ENCODE results near the gene SF1.

The SF1 gene

DNA sequence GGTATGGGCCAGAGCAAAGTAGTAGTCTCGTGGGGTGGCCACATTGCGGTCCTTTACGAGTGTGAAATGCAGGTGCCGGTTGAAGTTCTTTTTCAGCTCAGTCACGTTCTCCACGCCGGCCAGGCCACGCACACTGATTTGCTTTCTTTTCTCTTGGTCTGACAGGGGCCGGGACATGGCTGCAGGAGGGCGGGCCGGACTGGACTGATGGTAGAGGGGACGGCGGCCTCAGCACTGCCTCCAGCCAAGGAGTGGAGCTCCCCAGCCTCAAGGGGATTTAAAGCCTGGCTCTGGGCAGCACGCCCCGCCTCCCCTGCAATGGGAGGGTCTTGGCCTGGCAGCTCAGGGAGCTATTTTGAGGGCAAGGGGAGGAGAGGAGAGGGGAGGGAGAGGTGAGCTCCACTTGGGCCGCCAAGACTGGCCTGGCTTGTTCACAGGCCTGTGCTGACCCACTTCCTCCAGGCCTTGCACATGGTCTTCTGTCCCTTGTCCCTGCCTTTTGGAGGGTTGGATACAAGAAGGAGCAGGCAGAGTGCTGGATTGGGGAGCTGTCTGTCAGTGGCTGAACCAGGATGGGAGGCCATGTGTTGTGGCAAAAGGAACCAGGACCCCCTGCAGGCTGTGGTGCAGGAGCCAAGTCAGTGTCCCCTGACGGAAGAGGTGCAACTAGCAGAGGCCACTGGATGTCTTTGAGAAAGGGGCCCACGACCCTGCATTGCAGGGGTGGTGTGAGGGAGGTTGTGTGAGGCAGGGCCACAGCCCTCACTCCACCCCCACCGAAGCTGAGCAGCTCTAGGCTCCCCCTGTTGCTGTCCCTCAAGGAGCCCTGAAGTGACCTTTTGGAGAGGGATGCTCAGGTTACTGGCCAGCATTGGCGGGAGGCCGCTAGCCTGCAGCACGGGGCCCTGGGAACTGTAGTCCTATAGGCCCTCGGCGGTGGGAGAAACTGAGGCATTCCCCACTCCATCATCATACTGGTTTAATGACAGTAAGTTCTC, 18.3 kb downstream of the SF1 start, which contains the start of gene PYGM:
Gene PYGM (minus strand): TSS at position 253 of the 998 bp plus-strand sequence. CDS start 76 bp downstream, at position 177.
- DNase-seq (ENCODE audit: low read depth), result no peak

DNA sequence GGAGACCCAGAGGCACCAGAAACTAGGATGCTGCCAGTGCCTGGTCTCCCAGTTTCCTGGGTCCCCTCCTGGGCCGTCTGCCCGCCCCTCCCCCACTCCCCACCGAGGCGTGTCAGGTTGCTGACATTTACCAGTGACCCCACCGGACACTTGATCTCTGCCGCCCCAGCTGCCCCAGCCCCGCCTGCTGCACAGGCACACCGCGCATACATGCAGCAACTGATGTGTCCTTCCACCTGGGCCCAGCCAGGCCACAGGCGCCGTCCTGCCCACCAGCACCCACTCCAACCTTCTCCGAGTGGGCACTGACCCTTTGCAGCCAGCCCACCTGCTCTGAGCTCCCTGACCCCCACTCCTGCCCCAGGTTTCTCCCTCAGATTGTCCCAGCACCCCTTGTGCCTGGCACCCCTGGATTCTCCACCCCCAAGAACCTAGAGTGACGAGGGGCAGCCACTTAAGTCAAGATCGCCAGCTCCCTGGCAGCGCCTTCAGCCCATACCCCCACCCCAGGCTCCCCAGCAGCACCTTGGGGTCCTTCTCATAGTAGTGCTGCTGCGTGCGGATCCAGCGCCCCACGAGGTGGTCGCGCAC, 19.1 kb downstream of the SF1 start:
- DNase-seq (ENCODE audit: low read depth), result no peak

DNA sequence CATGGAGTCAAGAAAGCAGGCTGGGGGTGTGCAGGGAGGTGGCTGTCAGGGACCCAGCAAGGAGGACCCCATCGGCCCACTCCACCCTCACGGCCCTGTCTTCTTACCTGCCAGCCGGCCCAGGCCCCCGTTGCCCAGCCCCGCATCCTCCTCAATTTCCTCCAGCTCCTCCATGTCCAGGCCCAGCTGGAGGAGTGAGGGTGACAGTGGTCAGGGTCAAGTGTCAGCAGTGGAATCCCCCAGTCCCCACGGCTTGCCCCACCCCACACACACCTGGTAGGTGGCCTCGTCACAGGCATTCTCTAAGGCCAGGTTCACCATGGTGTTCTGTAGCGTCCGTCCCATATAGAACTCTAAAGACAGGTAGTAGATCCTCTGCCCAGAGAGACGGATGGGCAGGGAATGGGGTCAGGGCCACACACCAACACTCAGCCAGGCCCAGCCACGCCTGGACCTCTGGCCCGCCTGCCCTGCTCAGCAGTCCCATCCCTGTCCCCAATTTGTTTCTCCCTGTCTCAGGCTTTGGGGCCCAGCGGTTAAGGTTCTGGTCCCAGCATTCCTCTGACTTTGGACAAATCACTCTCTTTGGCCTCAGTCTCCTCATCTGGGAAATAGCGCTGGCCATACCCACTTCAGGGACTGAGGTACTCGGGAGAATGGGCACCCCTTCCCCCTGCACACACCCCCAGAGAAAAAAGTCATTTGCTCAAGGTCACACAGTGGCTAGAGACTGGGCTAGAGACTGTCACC, 19.8 kb downstream of the SF1 start:
- no peak for DNase-seq (ENCODE audit: low read depth)

DNA sequence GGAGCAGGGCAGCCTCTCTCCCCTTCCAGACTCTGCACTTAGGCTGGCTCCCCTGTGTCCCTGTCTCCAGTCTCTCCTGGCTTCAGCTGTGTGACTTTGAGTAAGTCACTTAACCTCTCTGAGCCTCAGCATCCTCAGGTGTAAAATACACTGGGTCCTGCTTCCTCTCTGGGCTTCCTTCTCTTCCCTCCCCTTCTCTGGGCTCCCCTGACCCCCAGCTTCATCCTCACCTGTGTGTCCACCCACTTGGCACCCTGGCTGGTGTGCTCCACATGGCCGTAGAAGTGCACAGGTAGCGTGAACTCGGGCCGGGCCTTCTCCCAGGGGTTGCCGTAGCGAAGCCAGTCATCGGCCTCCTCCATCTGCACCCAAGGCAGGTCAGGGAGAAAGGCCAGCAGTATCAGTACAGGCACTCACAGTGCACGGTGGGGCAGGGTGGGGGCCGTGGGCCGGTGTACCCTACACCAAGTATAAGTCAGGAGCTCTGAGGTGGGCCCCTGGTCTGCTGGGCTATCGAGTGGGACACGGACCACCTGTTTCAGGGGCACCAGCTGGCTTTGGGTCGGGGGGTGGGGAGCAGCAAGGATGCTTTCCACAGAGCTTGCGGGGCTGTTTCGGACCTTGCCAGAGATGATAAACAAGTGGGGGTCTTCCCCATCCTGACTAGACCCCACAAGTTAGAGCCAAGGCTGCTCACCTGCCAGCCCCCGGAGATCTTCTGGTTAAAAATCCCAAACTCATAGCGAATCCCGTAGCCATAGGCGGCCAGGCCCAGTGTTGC, 20.6 kb downstream of the SF1 start:
- DNase-seq (ENCODE audit: low read depth), result no peak

- DNase-seq (ENCODE audit: low read depth), result no peak
Measured at GRCh38 chr11:64755681-64756361, 22.5 kb downstream of the SF1 start.

DNA sequence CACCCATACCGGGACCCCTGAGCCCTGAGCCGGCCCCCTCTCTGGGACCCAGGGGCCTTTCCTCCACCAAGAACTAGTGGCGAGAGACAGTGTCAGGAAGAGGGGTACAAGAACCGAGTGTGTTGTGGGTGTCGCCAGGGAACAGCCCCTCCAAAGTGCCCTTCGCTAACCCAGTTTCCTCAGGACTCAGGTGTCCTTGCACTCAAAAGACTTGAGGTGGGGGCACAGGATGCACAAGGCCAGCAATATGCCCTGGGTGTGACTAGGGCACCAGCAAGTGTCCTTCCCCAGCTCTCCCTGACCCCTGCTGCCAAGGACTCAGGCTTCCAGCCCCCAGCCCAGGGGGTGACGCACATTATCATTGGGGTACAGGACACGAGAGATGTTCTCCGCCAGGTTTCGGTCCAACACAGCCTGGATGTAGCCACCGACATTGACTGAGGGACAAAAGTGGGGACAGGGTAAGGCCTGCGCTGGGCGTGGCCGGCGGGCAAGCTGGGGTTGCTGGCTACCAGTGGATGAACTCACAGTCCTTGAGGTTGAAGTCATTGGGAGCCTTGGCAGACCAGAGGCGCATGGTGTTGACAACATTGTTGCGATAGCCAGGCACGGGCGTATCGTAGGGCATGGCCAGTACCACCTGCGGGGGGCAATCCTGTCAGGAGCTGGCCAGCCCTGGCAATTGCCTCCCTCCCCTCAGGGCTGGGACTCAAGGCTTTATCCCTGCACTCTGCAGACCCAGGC, 23.3 kb downstream of the SF1 start:
- no peak for DNase-seq (ENCODE audit: low read depth)

DNA sequence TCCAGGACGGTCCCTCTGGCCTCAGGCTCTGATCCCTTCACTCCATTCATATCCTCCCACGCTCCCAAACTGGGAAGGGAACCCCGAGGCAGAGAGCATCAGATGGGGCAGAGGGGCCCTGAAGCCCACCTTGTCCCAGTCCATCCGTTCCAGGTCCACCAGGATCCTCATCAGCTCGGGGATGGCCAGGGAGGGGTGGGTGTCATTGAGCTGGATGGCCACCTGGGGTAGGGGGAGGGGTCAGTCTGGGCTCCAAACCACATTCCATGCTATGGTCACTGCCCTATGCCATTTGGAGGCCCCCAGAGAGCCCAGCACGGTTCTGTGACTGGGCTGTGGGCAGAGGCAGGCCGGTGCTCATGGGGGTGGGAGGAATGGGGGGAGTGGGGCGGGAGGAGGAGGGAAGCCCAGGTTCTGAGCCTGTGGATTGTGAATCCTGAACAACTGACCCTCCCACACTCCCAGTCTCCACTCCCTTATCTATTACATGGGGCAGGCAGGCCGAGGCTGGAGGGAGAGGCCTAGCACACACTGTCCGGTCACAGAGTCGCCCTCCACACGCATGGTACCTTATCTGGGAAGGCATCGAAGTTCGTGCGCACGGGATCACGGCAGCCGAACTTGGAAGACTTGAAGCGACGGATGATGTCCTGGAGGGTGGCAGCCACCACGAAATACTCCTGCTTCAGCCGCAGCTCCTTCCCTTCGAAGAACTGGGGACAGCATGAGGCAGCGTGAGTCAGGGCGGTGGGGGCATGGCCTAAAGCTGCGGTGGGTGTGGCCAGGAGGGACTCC, 24.0 kb downstream of the SF1 start:
- no peak for DNase-seq (ENCODE audit: low read depth)

GRCh38 chr11:64753380-64754123, 24.8 kb downstream of the SF1 start:
- DNase-seq (ENCODE audit: low read depth), result no peak

DNA sequence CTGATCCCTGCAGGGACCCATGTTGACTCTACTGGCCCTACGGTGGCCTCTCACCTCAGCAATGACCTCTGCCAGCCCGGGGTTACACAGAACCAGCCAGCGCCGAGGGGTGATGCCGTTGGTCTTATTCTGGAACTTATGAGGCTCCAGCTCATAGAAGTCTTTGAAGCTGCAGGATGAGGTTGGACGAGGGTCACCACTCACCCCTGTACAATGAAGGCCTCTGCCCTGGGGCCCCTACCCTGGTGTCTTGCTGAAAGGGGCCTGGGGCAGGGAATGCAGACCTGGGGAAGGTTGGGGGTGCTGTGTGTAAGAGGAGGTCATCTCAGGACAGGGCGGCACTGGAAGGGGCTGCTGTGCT, 25.3 kb downstream of the SF1 start:
- DNase-seq (ENCODE audit: low read depth), result no peak

DNA sequence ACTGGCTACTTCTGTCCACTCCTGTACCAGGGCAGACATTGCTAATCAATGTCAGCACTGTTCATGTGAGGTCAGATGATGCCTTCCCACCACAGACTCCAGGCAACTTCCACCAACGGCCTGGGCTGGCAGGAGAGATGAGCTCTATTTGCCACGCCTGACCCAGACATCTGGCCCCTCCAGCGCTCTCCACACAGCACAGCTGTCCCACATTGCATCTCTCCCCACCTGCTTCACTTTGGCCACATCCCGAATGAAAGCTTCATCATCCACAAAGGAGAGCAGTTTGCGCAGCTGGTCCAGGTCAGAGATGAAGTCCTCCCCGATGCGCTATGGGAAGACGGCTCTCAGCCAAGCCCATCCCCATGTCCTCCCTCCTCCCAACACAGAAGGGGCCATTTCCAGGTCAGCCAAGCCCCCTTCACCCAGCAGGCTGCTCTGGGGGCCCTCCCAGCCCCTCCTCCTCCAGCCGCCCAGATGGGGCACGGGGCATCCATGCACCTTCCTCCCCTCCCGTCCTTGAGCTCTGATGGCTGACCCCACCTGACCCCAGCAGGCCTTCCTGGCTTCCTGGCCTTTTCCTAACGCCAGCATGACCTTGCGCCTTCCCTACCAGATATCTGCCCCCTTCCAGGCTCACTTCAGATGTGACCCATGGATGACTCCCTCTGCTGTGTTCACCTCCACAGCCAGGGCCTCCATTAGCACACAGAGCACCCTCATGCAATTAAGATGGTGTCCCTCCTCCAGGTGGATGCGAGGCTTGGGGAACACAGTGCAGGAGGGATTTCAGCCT, 26.0 kb downstream of the SF1 start:
- DNase-seq (ENCODE audit: low read depth), result no peak

DNA sequence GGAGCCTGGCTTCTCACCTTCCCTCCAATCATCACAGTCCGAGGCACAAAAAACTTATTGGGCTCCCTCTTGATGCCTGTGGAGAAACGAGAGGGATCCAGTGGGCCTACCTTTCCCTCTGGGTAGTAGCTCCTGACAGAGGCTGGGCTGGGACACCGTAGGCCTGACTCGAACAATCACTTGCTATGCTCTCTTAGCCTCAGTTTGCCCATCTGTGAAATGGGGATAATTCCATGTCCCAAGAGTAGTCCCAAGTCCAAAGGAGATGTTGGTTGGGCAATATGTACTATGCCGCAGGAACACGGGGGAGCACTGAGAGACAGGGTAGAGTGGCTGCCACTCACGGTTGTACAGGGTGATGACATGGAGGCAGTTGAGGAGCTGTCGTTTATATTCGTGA, 26.8 kb downstream of the SF1 start:
- DNase-seq (ENCODE audit: low read depth), result no peak

DNA sequence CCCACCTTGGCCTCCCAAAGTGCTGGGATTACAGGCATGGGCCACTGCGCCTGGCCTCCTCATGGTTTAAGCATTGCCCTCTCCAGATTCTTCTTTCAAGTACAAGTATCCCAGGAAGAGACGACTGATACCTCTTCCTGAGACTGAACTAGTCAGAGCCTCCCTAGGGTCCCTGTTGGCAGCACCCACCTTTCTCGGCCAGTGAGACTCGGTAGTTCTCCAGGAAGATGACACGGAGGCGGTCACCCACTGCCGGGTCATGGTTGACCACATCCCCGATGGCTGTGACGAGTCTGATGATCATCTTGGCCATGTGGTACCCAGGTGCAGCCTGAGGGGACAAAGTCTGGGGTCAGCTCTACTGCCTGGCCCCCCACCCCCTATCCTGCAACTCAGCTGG, 27.2 kb downstream of the SF1 start:
- DNase-seq (ENCODE audit: low read depth), result no peak

DNA sequence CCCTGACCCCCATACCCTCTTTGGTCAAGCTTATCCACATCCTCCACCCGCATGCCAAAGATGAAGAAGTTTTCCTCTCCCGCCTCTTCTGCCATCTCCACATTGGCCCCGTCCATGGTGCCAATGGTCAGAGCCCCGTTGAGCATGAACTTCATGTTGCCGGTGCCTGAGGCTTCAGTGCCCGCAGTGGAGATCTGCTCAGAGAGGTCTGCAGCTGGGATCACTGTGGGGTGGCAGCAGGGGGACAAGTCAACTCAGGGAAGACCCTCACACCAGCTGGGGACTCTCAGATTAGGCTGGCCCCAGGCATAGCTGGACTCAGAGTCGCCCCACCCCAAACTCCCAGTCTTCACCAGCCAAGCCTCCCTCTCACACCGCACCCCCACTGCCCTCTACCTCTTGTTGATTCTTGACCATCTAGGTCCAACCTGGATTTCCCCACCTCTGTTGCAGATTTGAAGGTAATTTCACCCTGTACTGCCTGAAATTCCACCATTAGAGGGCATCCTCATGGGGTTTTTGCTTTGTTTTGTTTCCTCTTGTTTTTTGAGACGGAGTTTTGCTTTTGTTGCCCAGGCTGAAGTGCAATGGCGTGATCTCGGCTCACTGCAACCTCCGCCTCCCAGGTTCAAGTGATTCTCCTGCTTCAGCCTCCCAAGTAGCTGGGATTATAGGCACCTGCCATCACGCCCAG, 27.8 kb downstream of the SF1 start:
- DNase-seq (ENCODE audit: low read depth), result no peak

- DNase-seq (ENCODE audit: low read depth), result peak; percentile 77
Measured at GRCh38 chr11:64747961-64748665, 30.2 kb downstream of the SF1 start.

DNA sequence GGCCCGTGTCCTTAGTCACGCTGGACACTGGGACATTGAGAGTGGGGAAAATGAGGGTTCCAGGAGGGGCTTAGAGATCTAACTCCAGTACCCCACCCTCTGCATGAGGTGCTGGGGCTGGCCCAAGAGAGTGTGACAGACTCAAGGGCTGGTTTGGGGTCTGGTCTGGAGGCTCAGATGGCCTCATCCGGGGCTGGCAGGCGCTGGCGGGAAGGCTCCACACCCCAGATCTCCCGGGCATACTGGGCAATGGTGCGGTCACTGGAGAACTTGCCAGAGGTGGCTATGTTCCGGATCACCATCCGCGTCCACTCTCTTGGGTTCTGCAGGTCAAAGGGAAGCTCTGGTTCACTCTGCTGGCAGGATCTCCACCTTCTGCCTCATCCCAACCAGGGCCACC, 31.9 kb downstream of the SF1 start:
- no peak for DNase-seq (ENCODE audit: low read depth)

DNA sequence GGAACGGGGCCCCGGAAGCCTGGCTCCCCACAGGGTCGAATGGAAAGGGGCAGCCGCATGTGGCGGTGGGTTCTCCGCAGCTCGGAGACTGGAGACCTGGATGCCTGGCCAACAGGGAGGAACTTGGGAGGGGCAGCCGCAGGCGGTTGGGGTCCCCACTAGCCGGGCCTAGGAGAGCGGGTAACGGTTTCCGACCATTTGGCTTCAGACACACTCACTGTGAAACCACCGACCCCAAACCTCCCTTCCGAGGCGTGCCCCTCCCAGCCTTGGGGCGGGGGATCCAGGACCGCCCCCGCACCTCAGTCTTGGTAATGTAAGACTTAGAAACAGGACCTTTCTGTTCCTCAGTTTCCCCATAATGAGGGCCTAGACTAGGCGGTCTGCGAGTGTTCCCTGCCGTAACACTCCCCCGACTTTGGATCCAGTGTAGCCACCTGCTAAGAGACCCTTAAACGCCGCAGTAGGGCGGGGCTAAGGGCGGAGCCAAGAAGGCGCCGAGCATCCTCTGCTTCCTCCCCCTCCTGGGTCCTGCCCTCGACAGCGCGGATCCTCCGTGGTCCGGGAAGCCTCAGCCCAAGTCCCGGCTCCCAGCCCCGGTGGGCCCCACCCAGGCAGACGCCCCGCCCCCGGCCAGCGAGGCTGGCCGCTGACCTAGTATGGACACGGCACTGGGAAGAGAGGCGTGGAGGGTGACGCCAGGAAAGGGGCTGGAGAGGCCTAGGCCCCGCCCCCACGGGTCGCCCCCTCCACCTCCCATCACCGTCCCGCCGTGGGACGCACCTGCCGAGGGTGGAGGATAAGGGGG, 32.6 kb downstream of the SF1 start:
- no peak for DNase-seq (ENCODE audit: low read depth)

All from HS-5 (cell line).